Pulmonary artery endothelial cell (primary cell): ENCODE results near the gene FXYD3. TPM values are rescaled to one million over a fixed set of nuclear protein-coding genes. Genes with fewer than 3 reads are reported as not detected.
"Not testable (repeated sequence)": the region's sequence is repeated elsewhere in the genome, so short reads cannot be mapped to it uniquely, and the experiment has no call there.

Source experiments
- DNase-seq: peaks from one replicate; pipeline ENCODE4 v3.0.0-alpha.2; 2011; ENCODE audit warnings: low read depth, low spot score
- total RNA-seq: library from RNA; depleted of rRNA; stranded (reverse); fragments of >200 nt; gene quantifications from 2 replicates; pipeline ENCODE4 v1.2.3, GENCODE V29; 2014

FXYD3 gene
- total RNA-seq, 1 donor from 2014 or later, result not detected

DNA sequence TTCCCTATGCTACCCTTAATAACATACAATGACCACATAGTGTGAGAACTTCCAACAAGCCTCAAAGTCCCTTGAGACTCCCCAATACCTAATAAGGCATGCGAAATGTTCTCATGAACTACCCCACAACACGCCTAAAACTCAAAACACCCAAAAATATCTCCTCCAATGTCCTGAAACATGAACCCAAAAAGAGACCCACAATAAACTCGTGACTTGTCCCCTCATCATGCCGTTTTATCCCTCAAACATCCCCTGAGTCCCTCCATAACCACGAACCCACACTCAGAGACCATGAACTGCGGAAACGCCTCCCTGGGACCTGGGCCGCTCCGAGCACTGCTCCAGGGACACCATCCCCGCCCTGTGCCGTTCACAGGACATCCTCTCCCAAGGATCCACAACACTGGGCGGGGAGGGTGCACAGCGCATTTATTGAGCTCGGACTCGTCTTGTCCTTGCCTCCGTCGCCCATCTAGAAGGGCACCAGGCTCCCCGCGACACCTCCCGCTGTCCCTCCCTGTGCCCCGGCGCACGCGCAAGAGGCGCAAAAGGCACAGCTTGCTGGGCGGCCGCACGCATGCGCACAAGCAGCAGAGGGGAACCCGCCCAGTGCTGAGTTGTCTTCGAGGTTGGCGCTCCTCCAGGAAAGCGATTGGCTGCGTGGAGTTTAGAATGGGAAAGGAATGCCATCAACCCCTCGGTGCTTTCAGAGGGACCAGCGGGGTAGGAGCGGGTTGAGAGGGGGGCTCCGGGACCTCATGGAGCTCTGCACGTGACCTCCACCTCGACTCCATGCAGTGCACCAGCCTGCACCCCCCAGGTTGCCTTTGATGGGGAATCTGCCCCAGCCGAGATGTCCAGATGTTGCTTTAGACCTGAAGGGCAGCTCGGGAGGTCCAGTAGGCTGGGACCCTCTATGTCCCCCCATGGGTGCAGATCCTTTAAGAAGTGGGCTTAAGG lies 8.8 kb downstream of the FXYD3 start:
- peak; percentile 57 for DNase-seq

DNA sequence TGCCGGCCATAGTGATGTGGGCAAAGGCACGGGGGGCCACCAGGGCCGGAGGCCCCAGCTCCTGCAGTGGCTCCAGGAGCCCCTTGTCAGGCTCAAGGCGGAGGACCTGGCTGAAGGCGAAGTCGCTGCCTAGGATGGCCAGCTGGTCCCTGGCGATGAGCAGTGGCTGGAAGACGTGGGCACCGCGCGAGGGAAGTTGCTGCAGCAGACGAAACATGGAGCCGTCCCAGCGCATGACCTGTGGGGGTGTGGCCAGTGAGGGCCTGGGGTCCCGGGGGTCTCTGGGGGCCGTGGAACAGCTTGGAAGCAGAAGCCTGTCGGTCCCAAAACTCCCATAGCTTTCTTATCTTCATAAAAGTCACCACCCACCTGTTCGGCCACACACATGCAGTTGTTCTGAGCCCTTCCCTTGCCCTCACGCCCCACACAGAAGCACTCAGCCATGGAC lies 9.7 kb downstream of the FXYD3 start:
- DNase-seq, result no peak

DNA sequence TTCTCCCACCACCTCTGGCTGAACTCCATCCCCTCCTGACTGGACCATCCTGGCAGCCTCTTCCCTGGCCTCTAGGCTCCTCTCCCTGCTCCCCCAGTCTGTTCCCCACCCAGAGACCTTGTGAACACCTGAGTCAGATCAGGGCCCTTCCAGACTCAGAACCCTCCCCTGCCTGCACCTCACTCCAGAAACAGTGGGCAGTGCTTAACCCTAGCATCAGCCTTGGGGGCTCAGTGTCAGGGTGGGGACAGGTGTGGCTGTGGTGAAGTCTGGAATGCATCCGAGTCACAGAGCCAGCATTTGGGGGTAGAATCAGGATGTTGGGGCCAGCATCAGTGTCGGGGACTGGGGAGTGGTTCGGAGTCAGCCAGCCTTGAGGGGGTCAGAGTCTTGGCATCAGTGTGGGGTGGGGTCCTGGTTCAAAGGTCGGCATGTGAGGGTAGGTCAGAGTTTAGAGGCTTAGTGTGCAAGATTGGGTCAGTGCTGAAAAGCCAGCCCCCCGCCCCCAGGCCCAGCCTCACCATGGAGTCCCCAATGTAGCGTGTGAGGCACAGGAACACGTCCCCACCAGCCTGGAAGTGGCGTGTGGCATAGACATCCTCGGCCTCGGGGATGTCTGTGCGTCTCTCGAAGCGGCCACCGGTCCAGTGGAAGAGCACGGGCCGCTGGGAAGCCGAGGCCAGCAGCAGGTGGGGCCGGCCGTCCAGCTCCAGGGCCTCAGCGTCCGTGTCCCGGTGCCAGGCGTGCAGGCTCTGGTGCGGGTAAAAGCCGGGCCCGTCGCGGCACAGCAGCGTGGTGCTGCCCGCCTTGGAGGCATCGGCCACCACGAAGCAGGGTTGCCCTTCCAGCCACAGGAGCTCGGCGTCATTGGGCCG lies 10.4 kb downstream of the FXYD3 start:
- DNase-seq, result no peak

DNA sequence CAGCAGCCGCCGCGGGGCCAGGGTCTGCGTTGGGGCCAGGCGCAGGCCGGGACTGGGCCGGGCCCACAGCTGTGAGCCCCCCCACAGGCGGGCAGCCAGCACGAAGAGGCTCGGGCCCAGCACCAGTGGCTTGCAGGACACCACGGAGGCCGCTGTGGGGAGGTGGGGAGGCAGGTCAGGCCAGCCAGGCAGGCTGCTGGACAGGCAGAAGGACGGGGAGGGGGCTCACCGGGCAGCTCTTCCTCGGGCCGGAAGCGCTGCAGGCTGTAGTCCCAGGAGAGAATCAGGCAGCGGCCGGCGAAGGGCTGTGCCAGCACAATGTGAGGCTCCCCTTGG lies 11.0 kb downstream of the FXYD3 start:
- no peak for DNase-seq

DNA sequence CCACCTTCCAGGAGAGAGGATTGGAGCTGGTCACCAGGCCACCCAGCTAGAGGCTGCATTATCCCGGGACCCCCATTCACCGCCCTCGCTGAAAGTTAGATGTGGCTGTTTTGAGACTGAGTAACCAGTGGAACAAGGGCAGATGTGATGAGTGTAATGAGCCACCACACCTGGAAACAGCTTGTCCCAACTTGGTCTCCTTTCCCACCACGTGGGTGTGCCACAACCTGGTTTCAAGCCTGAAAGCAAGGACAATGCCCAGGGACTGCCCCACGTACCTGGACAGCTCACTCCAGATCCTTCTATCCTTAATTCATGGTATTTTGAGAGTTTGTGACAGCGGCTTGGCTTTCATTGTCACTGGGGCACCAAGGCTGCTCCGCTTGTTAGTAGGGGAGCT lies 12.2 kb downstream of the FXYD3 start:
- DNase-seq, result no peak

DNA sequence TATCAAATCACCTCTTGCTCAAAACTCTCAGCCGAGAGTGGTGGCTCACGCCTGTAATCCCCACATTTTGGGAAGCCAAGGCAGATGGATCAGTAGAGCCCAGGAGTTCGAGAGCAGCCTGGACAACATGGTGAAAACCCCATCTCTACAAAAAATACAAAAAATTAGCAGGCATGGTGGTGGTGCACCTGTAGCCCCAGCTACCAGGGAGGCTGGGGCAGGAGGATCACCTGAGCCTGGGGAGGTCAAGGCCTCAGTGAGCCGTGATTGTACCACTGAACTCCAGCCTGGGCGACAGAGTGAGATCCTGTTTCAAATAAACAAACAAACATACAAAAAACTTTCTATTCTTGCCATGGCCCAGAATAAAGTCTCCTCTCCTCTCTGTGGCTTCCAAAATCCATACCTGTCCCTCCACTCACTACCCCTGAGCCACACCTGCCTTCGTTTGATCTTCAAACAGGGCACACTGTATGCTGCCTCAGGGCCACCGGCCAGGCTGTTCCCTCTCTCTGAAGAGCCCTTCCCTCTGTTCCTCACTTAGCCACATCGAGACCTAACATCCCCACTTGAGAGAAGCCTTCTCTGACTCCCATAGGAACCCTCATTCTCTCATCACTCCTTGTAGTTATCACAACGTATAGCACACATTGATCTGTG lies 12.9 kb downstream of the FXYD3 start:
- DNase-seq, result no peak

DNA sequence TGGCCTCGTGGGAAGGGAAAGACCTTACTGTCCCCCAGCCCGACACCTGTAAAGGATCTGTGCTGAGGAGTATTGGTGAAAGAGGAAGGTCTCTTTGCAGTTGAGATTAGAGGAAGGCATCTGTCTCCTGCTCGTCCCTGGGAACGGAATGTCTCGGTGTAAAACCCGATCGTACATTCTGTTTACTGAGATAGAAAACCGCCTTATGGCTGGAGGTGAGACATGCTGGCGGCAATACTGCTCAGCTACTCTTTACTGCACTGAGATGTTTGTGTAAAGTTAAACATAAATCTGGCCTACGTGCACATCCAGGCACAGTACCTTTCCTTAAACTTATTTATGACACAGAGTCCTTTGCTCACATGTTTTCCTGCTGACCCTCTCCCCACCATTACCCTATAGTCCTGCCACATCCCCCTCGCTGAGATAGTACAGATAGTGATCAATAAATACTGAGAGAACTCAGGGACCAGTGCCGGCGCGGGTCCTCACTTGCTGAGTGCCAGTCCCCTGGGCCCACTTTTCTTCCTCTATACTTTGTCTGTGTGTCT lies 14.2 kb downstream of the FXYD3 start:
- DNase-seq, result not testable (repeated sequence)

DNA sequence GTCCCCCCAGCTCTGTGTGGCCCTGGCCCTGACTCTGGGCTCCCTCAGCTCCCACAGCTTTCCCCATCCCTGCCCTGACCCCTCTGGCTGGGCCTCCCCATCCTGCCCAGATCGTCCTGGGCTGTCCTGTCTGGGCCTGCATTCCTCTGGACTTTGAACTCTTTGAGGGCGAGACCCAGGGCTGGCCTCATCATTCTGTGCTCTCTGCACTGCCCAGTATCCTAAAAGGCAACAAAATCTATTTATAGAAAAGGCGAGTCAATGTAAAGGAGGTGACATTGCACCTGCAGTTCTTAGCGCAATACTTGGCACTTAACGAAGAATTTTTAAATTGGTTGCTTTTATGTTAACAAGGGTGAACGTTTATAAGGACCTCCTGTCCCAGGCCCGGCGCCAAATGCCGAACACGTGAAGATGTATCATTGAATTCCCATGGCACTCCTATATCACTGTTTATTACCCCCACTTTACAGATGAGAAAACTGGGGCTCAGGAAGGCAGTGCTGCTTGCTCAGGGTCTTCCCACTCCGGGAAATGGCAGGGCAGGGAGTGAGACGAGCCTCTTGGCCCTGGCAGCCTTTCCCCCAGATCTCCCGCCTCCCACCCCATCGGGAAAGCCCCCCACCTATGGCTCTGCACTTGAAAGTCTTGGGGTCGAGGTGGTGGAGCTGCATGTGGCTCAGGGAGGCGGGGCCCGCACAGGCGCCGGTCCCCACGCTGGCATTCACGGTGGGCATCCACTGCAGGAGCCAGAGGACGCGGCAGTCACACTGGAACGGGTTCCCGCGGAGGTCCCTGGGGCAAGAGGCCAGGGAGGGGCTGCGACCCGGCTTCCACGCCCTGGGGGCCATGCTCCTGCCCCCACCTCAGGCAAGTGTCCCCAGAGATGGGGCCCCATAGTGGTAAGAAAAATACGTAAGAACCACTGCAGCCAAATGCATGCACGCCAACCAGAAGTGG lies 15.4 kb downstream of the FXYD3 start:
- DNase-seq, result no peak

DNA sequence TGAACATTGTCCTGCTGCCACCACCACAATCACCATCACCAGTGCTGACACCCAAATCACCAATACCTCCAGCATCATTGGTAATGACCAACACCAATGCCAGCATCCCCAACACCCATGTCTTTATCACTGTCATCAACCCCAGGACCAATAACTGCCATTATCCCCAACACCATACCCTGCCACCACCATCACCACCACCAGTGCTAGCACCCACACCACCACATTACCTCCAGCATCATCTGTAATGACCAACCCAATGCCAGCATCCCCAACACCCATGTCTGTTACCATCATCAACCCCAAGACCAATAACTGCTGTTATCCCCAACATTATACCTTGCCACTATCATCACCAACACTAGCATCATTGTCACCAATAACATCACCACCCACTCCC lies 16.6 kb downstream of the FXYD3 start:
- DNase-seq, result no peak

DNA sequence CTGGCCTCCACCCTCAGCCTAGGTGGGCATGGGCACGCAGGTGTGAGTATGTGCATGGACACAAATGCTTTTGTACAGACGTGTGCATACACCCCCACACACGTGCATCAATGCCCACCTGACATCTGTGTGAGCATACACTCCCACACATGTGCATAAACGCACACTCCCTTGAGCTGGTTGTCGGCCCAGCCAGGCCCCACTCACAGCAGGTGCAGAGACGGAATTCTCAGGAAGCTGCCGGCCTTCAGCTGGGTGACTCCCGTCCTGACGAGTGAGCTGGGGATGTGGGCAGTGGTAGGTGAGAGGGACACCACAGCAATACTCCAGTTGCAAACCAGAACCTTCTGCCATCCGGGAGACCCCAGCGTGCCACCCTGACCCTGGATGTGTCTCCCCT lies 18.2 kb downstream of the FXYD3 start:
- no peak for DNase-seq

DNA sequence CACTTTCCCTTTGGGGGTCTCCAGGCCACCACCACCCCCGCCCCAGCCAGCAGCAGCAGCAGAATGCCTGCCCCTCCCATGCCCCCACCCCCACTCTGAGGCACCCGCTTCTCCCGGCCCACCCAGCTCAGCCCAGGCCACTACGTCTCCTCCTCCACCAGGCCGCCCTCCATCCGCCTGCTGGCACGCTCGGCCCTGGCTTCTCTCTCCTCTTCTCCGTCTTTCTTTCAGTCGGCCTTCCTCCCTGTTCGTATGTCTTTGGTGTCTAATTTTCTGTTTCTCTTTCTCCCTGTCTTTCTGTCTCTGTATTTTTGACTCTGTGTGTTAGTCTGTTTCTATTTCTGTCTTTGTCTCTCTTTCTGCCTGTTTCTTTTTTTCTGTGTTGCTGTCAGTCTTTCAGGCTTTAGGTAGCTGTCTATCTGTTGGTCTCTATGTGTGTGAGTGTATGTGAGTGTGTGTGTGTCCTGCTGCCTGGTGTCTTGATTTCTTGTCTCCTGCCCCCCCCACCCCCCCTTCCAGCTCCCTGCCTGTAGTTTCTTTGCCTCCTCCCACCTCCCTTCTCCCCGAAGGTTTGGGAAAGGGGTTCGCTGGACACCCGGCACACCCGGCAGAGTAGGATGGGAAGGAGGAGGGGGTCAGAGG lies 19.1 kb downstream of the FXYD3 start, which contains the start of gene LGI4:
Gene LGI4, minus strand, starts transcription at position 459 of the 642 bp plus-strand sequence. Its CDS starts 379 bp downstream, at position 80.
- no peak for DNase-seq

DNA sequence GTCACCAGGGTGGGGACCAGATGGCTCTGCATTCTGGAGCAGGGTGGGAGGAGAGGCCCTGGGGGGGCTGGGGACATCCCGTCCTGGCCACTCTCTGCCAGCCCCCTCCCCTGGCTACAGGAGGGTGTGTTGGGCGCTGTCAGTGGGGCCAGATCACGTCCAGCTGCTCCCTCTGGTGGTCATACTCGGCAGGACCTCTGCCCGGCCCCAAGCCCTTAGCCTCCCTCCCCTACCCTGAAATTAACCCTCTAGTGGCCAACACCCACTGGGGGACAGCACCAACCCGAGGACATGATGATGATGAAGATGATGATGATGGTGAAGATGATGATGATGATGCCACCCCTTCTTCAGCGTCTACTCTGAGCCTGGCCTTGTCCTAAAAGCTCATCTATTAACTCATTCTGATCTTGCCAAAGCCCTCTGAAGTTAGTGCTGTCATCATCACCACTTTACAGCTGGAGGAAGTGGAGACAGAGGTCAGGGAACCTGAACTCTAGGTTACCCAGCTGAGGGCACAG lies 19.8 kb downstream of the FXYD3 start:
- DNase-seq, result no peak

DNA sequence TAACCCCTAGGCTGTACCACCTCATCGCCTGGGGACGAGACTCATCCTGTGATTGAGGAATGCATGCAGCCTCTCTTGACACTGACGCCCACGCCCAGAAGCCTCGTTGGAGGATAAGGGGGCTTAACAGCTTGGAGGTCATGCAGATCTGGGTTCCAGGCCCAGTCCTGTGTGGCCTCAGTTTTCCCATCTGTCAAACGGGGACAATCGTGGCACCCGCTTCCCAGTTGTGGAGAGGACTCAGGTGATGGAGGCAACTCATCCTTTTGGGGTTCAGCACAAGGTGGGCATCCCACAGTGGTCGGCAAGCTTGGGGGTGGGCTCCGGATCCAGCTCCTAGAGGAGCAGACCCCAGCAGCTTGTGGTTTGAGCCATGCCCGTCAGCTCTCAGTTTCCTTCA lies 20.6 kb downstream of the FXYD3 start:
- no peak for DNase-seq

DNA sequence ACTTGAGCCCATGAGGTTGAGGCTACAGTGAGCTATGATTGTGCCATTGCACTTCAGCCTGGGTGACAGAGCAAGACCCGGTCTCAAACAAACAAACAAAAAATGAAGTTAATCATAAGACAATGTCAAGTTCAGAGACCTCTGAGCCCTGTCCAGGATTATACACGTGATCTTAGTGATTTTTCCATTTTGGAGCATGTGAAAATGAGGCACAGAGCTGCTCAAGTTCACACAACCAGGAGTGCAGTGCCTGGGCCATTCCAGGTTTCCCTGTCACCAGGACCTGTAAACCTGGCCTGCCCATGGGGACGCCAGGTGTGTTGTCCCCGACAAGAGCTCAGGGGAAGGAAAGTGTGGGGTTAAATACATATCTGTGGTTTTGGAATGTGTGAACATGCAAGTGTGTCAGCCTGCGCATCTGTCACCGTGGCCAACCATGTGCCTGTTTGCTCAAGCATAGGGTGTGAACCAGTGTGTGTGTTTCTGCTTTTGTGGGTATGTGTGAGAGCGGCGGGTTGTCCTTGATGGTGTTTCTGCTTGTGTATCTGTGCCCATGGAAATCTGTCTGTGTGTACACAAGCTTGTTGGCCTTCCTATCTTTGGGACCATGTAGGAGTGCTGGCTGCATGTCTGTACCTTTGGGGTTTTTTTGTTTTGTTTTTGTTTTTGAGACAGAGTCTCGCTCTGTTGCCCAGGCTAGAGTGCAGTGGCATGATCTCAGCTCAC lies 21.5 kb downstream of the FXYD3 start:
- DNase-seq, result no peak

DNA sequence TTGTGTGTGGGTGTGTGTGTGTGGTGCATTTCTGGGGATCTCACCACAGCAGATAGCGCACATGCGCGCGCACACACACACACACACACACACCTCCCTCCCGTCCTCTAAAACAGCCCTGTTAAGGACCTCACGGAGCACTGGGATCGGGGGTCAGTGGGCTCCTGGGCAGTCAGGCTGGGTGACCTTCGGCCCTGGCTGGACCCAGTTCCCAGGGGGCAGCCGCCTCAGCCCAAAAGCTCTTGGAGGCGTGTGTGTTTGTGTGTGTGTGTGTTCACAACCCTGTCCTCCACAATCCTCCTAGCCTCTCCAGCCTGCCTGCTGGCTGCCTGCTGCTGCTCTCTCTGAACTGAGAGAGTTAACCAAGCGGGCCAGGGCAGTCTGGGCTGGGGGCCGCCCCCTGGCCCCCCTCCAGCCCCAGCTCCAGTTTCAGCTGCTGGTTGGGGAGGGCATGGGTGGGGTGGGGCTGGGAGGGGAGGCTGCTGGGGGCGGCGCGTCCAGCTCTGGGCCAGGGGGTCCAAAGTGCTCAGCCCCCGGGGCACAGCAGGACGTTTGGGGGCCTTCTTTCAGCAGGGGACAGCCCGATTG lies 22.8 kb downstream of the FXYD3 start, which contains the start of gene FXYD1:
Gene FXYD1, plus strand, starts transcription at position 520 of the 588 bp plus-strand sequence. CDS start 1,256 bp downstream, outside the sequence.
- no peak for DNase-seq

DNA sequence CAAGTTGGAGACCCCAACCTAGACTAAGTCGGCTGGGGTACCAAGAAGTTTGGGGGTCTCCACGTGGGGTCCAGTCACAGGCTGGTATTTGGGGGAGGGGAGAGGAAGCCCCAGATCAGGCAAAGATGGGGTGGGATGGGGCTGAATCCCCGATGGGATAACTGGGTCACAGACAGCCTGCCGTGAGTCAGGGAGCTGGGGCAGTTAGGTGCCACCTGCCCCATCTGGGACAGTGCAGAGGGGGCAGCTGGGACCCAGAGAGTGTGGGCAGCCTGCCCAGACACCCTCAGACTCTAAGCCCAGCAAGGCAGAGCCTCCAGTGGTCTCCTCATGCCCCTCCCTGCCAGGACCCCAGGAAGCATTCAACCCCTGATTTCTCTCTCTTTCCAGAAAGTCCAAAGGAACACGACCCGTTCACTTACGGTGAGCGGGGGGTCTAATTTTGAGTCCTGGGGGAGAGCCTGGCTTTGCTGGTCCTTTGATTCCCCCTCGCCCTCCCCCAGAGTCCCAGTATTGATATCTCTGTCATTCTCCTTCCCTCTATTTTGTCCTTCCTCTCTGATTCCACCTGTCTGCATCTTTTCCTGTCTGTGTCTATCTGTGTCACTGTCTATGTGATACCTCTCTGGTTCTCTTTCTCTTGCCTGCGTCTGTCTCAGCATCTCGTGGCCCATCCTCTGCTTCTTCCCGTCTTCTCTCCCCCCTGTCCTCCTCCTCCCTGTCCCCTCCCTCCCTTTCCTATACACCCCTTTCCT lies 24.8 kb downstream of the FXYD3 start:
- no peak for DNase-seq
